HG02610 (cell line): Measurements from ENCODE around the gene NAA60.
"Not testable (repeated sequence)": the region's sequence is repeated elsewhere in the genome, so short reads cannot be mapped to it uniquely, and the experiment has no call there.

Experiments
- ATAC-seq: cut with Tn5 transposase; IDR thresholded peaks from one replicate; pipeline ENCODE4 v1.9.1; 2021; ENCODE audit warnings: mild to moderate bottlenecking, moderate library complexity; ENCODE audit not compliant: unreplicated experiment

NAA60 gene

GRCh38 chr16:3461151-3461550 is 17.7 kb downstream of the NAA60 start:
- no peak for ATAC-seq

- no peak for ATAC-seq
Measured at GRCh38 chr16:3465301-3465700, 21.8 kb downstream of the NAA60 start.

GRCh38 chr16:3465911-3466584 is 22.6 kb downstream of the NAA60 start:
- no peak for ATAC-seq

- no peak for ATAC-seq
Measured at GRCh38 chr16:3467182-3467581, 23.7 kb downstream of the NAA60 start.

GRCh38 chr16:3467921-3468320 is 24.4 kb downstream of the NAA60 start:
- ATAC-seq = no peak

- ATAC-seq = no peak
Measured at GRCh38 chr16:3468501-3468900, 25.0 kb downstream of the NAA60 start.

GRCh38 chr16:3469736-3470135 is 26.3 kb downstream of the NAA60 start:
- no peak for ATAC-seq

- ATAC-seq = no peak
Measured at GRCh38 chr16:3470723-3471122, 27.2 kb downstream of the NAA60 start.

GRCh38 chr16:3471518-3472176 is 28.2 kb downstream of the NAA60 start:
- ATAC-seq = no peak

GRCh38 chr16:3472878-3473595 is 29.6 kb downstream of the NAA60 start:
- ATAC-seq = no peak

- ATAC-seq = not testable (repeated sequence)
Measured at GRCh38 chr16:3473596-3473943, 30.1 kb downstream of the NAA60 start.

- no peak for ATAC-seq
Measured at GRCh38 chr16:3474136-3474779, 30.8 kb downstream of the NAA60 start.

GRCh38 chr16:3474870-3475269 is 31.4 kb downstream of the NAA60 start:
- ATAC-seq = not testable (repeated sequence)

GRCh38 chr16:3475604-3476375 is 32.3 kb downstream of the NAA60 start:
- no peak for ATAC-seq

GRCh38 chr16:3476409-3476808 is 32.9 kb downstream of the NAA60 start:
- ATAC-seq = no peak

GRCh38 chr16:3478242-3478925 is 34.9 kb downstream of the NAA60 start:
- no peak for ATAC-seq

GRCh38 chr16:3479654-3480216 is 36.3 kb downstream of the NAA60 start:
- ATAC-seq = no peak

- ATAC-seq = no peak
Measured at GRCh38 chr16:3480901-3481695, 37.6 kb downstream of the NAA60 start.
